NCI-H82 (cell line): Measurements from ENCODE around the gene SLC8A2.

ENCODE experiments used
- DNase-seq: peaks from one replicate; lab custom pipeline; 2025; lab: John Stamatoyannopoulos, UW

The SLC8A2 gene

GRCh38 chr19:47459477-47459876, 12.2 kb downstream of the SLC8A2 start:
- DNase-seq: no peak

GRCh38 chr19:47458672-47459071, 13.0 kb downstream of the SLC8A2 start:
- no peak for DNase-seq

GRCh38 chr19:47456721-47457474, 14.8 kb downstream of the SLC8A2 start:
- DNase-seq: no peak

- no peak for DNase-seq
Measured at GRCh38 chr19:47450478-47450877, 21.2 kb downstream of the SLC8A2 start.

GRCh38 chr19:47448360-47448727, 23.3 kb downstream of the SLC8A2 start:
- DNase-seq: no peak

GRCh38 chr19:47447470-47448359, 24.0 kb downstream of the SLC8A2 start:
- peak; percentile 99 for DNase-seq

- DNase-seq: peak; percentile 96
Measured at GRCh38 chr19:47446534-47447469, 24.9 kb downstream of the SLC8A2 start.

- DNase-seq: peak; percentile 91
Measured at GRCh38 chr19:47445937-47446402, 25.7 kb downstream of the SLC8A2 start.

GRCh38 chr19:47445527-47445926, 26.2 kb downstream of the SLC8A2 start:
- peak; percentile 71 for DNase-seq

GRCh38 chr19:47444388-47444821, 27.3 kb downstream of the SLC8A2 start:
- no peak for DNase-seq

- DNase-seq: no peak
Measured at GRCh38 chr19:47443331-47443730, 28.4 kb downstream of the SLC8A2 start.

GRCh38 chr19:47438793-47439220, 32.9 kb downstream of the SLC8A2 start:
- DNase-seq: peak; percentile 47

- no peak for DNase-seq
Measured at GRCh38 chr19:47437500-47437899, 34.2 kb downstream of the SLC8A2 start.

GRCh38 chr19:47436712-47437401, 34.8 kb downstream of the SLC8A2 start:
- peak; percentile 89 for DNase-seq

GRCh38 chr19:47435883-47436417, 35.7 kb downstream of the SLC8A2 start:
- no peak for DNase-seq

GRCh38 chr19:47435196-47435595, 36.5 kb downstream of the SLC8A2 start:
- DNase-seq: no peak

GRCh38 chr19:47434088-47434487, 37.6 kb downstream of the SLC8A2 start:
- no peak for DNase-seq

GRCh38 chr19:47433121-47433520, 38.6 kb downstream of the SLC8A2 start:
- DNase-seq: no peak

GRCh38 chr19:47432499-47432898, 39.2 kb downstream of the SLC8A2 start:
- no peak for DNase-seq

GRCh38 chr19:47432091-47432490, 39.6 kb downstream of the SLC8A2 start:
- no peak for DNase-seq
